HL-60/S4 (cell line): ENCODE data around the gene IFNA13.

Experiments
- in situ Hi-C: fragments of 300-500 bp; cut with MboI; formaldehyde crosslinking; loops from 2 replicates; pipeline ENCODE4 v1.14.3; 2022; ENCODE audit warnings: low sequenced_read_pairs

IFNA13 gene

GRCh38 chr9:21357479-21358460 lies 10.1 kb downstream of the IFNA13 start:
- in situ Hi-C loops: no loop called here

DNA sequence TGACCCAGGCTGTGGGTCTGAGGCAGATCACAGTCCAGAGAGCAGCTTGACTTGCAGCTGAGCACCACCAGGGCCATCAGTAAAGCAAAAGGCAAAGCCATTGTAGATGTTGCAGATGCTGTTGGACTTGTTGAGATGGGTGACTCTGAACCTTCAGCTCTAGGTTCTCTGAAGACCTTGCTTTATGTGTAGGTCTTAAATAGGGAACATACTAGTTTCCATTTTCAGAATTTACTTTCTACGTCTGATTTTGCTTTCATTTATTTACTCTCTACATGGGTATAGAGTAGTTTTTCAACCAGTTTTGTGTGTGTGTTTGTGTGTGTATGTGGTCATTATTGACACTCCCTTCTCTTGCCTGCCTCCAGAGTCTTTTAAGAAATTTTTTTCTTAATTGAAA lies 17.1 kb downstream of the IFNA13 start, which contains the start of gene IFNA6:
TSS of gene IFNA6 (minus strand) at position 101 of the 400 bp plus-strand sequence. CDS start at position 101, 0 bp downstream.
- in situ Hi-C loops: no loop called here

DNA sequence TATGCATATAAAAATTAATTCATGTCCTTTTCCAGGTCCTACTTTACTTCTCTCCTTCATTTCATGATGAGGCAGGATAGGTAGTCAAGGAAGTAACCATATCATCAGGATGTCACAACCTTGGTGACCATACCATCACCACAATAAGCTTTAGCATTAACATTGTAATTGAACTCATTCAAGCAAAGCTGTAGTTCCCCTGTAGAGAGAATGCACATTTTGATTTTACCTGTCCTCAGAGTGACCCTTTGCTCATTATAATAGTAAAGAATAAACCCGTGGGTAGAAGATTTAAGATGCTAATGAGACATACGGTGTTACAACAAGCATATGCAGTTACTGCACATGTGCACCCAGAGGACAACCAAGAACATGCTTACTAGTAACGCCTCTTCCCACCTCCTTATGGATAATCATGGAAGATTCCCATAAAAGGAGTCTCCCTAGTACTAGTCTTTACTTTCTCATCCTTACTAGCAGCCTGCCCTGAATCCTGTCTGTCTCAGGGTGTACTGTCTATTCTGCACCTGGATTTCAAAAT lies 19.4 kb downstream of the IFNA13 start:
- in situ Hi-C loops: no loop called here

- in situ Hi-C loops: no loop called here
These were observed 27.1 kb downstream of the IFNA13 start for GRCh38 chr9:21340735-21341134.

DNA sequence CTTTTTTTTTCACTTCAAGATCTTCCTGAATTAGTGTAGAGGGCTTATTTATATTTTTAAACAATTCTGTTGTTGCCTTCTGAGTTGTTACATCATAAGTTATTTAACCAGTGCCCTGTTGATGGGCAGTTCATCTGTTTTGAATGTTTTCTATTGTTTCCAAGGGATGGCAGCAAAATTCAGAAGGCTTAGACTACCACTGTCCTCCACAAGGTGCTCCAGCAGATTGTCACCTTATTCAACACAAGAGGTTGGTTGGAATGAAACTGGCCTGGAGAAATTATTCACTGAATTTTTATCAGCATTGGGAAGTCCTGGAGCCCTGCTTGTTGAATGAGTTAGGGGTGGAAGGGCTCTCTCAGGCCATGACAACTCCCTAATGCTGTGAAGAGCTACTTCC lies 31.4 kb downstream of the IFNA13 start:
- in situ Hi-C loops: no loop called here

GRCh38 chr9:21334701-21335632 lies 32.9 kb downstream of the IFNA13 start, which contains the start of gene KLHL9:
KLHL9 (minus strand) TSS chr9:21335404; CDS start chr9:21334859, 545 bp downstream.
- in situ Hi-C loops: no loop called here

DNA sequence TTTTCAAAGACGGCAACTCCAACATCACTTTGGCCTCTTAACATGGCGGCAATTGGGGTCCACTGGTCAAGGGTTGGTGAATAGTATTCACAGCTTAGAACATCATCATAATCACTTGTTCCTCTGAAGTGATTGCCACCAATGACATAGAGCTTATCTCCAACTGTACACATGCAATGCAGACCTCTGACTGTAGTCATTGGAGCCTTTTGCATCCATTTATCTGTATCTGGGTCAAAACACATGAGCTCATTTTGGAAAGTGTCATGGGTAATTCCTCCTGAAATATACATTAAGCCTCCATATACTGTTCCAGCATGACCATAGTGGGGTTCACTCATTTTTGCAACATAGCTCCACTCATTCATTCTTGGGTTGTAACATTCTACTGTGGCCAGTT lies 34.6 kb downstream of the IFNA13 start:
- in situ Hi-C loops: no loop called here

DNA sequence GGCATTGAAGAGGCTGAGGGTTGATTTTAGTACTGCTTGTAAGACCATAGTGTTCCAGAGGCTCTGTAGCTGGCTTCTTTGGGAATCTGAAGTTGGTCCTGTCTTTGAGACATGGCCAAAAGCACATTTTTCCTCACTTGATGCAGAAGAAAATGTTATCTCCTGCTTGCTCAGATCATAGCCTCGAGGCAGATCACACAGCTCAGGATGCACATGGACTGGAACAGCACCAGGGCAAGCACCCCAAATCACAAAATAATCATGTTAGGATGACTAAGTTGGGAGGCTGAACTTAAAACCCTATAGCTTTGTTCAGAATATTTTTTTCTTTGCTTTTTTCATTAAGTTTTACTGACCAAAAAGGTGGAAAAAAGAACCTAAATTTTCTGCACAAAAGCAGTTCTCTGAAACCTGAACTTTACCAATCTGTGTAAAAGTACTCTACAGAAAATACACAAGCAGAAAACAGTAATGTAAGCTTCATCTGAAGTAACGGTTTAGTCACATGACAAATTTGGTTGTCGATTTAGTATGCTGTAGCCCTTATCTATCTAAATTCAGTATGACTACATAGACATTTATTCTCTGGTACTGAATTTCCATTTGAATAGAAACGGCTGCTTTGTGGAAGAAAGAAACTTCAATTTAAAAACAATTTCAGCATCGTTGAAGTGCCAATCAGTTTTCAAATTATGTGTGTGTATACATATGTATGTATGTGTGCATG lies 36.0 kb downstream of the IFNA13 start:
- in situ Hi-C loops: no loop called here

GRCh38 chr9:21326526-21327139 lies 41.2 kb downstream of the IFNA13 start:
- in situ Hi-C loops: loop anchor here (10.0 kb wide), 1 partner anchor 128 kb away; no protein-coding TSS in a partner anchor

GRCh38 chr9:21324047-21324446 lies 43.8 kb downstream of the IFNA13 start:
- in situ Hi-C loops: loop anchor here (10.0 to 25.0 kb wide), 2 partner anchors 131 to 463 kb away; no protein-coding TSS in a partner anchor

DNA sequence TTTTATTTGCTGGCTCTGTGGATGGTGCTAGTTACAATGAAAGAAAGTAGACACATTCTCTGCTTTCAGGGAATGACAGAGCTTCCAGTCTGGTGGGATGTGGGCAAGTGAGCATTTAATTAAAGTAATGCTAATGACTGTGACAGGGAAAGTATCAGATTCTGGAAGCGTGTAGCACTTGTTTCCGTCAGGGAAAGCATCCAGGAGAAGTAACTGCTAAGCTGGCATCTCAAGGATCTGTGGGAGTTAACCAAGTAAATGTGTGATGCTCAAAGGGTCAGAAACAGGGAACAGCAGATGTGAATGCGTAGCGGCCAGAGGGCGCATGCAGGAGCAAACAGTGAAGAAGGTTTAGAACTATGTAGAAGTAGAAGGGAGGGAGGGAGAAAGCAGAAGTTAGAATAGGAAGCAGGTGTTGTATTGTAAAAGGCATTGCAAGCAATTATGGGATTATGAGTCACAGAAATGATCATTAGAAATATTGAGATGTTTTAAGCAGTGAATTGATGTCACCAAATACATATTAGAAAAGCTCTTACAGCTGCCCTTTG lies 44.9 kb downstream of the IFNA13 start:
- in situ Hi-C loops: loop anchor here (10.0 to 25.0 kb wide), 2 partner anchors 132 to 464 kb away; no protein-coding TSS in a partner anchor

GRCh38 chr9:21320465-21320864 lies 47.4 kb downstream of the IFNA13 start:
- in situ Hi-C loops: loop anchor here (10.0 to 25.0 kb wide), 2 partner anchors 134 to 467 kb away; no protein-coding TSS in a partner anchor

DNA sequence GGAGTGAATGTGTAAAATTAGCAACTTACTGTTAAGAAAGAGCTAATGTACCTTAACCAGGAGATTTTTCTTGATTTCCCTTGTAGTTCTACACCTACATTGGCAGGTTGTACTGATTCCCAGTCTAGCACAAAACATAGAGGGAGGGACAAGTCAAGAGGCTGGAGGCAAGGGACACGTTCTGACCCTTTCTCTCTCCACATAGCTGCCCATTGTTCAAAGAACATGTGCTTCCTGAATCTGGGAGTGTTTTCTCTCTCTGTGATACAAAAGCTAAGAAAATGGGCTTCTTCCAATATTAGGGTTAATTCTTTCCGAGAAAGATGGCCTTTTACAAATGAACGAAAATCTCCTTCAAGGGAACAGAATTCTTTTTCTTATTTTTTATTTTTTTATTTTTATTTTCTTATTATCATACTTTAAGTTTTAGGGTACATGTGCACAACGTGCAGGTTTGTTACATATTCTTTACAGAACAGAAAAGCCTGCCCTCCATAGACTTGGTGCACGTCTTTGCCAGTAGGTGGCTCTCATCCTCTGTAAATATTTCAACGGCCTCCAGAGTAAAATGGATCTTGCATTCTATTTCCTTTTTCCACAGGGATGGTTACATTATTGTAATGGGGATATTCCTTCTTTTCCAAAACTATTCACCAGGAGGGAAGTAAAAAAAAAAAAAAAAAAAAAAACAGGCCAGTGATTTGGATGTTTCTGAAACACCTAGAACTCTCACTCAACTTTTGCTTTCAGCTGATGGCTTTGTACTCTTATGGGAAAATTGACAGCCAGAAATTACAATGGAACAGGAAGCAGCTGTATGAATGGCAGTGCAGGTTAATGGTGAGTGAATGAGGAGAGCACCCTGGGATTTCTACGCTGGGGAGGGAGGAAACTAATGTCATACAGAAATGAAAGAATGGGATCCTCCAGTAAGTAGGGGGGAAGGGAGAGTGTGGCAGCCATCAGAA lies 49.6 kb downstream of the IFNA13 start:
- in situ Hi-C loops: loop anchor here (25.0 kb wide), 1 partner anchor 469 kb away; no protein-coding TSS in a partner anchor
